ENCODE data around the gene NUDT15. TPM values are rescaled to one million over a fixed set of nuclear protein-coding genes. Genes with fewer than 3 reads are reported as not detected.

The NUDT15 gene
- total and polyA plus RNA-seq, 10 of the 15 experiments (the other 5 are each of a cell fraction or from before 2014, with no cell fraction given): 11.4 to 26.7 (median 18.0) TPM

DNA sequence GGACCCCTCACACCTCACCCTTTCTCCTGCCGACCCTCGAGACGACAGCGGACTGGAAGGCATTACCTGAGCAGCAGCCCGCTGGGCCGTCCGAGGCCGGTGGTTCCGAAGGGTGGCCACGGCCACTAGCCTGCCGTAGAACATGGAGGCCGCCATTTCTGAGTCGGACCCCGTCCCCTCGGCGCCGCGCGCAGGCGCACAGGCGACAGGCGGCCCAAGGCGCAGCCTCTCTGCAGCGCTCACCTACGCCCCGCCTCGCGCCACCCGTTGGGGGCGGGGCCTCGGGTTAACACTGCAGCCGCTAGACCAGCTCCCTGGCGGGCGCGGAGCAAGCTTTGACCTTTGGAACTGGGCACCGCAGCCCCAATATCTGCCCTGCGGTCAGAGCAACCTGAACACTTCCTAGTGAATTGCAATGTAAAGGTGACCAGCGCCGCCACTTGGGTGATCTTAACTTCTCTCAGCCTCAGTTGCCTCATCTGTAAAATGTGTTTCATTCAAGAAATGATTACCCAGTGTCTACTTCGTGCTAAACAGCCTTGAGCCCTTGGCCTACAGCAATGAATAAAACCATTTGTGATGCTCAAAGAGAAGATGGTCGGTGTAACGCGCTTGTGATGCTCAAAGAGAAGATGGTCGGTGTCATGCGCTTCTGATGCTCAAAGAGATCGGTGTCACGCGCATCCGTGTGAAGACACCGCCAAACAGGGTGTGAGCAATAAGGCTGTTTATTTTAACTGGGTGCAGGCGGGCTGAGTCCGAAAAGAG is 36.2 kb upstream of the NUDT15 start, which contains the start of gene SUCLA2 (continued):
- TF ChIP-seq POLR2AphosphoS2 (IDR thresholded peaks at IDR 0.05; ENCODE audit: low read depth, low read length) (peak; percentile 69), CUX1 (IDR thresholded peaks at IDR 0.05; ENCODE audit: insufficient replicate concordance, low read depth, low read length) (no peak), ETV6 (conservative IDR thresholded peaks at IDR 0.05 in 1 of 2, IDR thresholded peaks at IDR 0.05 in 1 of 2; ENCODE audit: borderline replicate concordance in 1 of 2, low read depth in 1 of 2) (no peak), NBN (IDR thresholded peaks at IDR 0.05) (0 out of 2 replicates have a peak, but pooled peaks have one; percentile 16), POLR2A (IDR thresholded peaks at IDR 0.05; ENCODE audit: low read depth, low read length) (peak; percentile 89), ZNF384 (IDR thresholded peaks at IDR 0.05; ENCODE audit: borderline replicate concordance, low read depth, low read length) (no peak), PAX5 (IDR thresholded peaks at IDR 0.05; ENCODE audit: borderline replicate concordance, low read depth, low read length) (peak; percentile 51; the same call in 1 of the 2 replicates), SMAD1 (IDR thresholded peaks at IDR 0.05; ENCODE audit: low read depth, partially characterized antibody) (no peak), CBFB (IDR thresholded peaks at IDR 0.05; ENCODE audit: low read depth) (no peak), SIN3A (IDR thresholded peaks at IDR 0.05; ENCODE audit: low read depth, low read length) (0 out of 2 replicates have a peak, but pooled peaks have one; percentile 28), TCF12 (IDR thresholded peaks at IDR 0.05; ENCODE audit: low read depth, low read length) (0 out of 2 replicates have a peak, but pooled peaks have one; percentile 13), NR2C1 (IDR thresholded peaks at IDR 0.05) (no peak), NRF1 (conservative IDR thresholded peaks at IDR 0.05; ENCODE audit: low read depth, low read length) (peak; percentile 91)
- TF ChIP-seq, protein P1, sequence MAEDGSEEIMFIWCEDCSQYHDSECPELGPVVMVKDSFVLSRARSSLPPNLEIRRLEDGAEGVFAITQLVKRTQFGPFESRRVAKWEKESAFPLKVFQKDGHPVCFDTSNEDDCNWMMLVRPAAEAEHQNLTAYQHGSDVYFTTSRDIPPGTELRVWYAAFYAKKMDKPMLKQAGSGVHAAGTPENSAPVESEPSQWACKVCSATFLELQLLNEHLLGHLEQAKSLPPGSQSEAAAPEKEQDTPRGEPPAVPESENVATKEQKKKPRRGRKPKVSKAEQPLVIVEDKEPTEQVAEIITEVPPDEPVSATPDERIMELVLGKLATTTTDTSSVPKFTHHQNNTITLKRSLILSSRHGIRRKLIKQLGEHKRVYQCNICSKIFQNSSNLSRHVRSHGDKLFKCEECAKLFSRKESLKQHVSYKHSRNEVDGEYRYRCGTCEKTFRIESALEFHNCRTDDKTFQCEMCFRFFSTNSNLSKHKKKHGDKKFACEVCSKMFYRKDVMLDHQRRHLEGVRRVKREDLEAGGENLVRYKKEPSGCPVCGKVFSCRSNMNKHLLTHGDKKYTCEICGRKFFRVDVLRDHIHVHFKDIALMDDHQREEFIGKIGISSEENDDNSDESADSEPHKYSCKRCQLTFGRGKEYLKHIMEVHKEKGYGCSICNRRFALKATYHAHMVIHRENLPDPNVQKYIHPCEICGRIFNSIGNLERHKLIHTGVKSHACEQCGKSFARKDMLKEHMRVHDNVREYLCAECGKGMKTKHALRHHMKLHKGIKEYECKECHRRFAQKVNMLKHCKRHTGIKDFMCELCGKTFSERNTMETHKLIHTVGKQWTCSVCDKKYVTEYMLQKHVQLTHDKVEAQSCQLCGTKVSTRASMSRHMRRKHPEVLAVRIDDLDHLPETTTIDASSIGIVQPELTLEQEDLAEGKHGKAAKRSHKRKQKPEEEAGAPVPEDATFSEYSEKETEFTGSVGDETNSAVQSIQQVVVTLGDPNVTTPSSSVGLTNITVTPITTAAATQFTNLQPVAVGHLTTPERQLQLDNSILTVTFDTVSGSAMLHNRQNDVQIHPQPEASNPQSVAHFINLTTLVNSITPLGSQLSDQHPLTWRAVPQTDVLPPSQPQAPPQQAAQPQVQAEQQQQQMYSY (CRISPR knock-in tag; IDR thresholded peaks at IDR 0.05): no peak
- TF ChIP-seq, protein P2, sequence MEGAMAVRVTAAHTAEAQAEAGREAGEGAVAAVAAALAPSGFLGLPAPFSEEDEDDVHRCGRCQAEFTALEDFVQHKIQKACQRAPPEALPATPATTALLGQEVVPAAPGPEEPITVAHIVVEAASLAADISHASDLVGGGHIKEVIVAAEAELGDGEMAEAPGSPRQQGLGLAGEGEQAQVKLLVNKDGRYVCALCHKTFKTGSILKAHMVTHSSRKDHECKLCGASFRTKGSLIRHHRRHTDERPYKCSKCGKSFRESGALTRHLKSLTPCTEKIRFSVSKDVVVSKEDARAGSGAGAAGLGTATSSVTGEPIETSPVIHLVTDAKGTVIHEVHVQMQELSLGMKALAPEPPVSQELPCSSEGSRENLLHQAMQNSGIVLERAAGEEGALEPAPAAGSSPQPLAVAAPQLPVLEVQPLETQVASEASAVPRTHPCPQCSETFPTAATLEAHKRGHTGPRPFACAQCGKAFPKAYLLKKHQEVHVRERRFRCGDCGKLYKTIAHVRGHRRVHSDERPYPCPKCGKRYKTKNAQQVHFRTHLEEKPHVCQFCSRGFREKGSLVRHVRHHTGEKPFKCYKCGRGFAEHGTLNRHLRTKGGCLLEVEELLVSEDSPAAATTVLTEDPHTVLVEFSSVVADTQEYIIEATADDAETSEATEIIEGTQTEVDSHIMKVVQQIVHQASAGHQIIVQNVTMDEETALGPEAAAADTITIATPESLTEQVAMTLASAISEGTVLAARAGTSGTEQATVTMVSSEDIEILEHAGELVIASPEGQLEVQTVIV (IDR thresholded peaks at IDR 0.05; ENCODE audit: borderline replicate concordance, partially characterized antibody): no peak
- TF ChIP-seq, protein P3, sequence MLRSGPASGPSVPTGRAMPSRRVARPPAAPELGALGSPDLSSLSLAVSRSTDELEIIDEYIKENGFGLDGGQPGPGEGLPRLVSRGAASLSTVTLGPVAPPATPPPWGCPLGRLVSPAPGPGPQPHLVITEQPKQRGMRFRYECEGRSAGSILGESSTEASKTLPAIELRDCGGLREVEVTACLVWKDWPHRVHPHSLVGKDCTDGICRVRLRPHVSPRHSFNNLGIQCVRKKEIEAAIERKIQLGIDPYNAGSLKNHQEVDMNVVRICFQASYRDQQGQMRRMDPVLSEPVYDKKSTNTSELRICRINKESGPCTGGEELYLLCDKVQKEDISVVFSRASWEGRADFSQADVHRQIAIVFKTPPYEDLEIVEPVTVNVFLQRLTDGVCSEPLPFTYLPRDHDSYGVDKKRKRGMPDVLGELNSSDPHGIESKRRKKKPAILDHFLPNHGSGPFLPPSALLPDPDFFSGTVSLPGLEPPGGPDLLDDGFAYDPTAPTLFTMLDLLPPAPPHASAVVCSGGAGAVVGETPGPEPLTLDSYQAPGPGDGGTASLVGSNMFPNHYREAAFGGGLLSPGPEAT (IDR thresholded peaks at IDR 0.05; ENCODE audit: low read depth): peak; percentile 56; the same call in 1 of the 2 replicates

Data from GM12878 (cell line).